SK-N-SH (cell line): ENCODE measurements around the gene KCTD3. TPM values are rescaled to one million over a fixed set of nuclear protein-coding genes. Genes with fewer than 3 reads are reported as not detected.

ENCODE experiments used
- CTCF ChIA-PET: fragments of 300-600, 350-600 bp; formaldehyde crosslinking; extraction: SDS; loops from one replicate; lab custom pipeline; 2021; lab: Yijun Ruan, JAX
- POLR2A ChIA-PET: fragments of 350-600 bp; sonication (Branson Sonifier 250); formaldehyde crosslinking; extraction: SDS; loops from one replicate; lab custom pipeline; 2020; ENCODE audit warnings: antibody characterized with exemption, inconsistent platforms; lab: Yijun Ruan, JAX
- DNase-seq: peaks from one replicate; pipeline ENCODE4 v3.0.0; 2012
- H2AFZ ChIP-seq: fragments of 200-600 bp; sonication (generic); 2 replicates; pipeline ENCODE4 v1.8.1; 2016; ENCODE audit warnings: antibody characterized with exemption, mild to moderate bottlenecking, low read depth
- H3F3A ChIP-seq: fragments of 200-600 bp; sonication (generic); replicated peaks from 2 replicates; pipeline ENCODE3; 2016; ENCODE audit warnings: antibody characterized with exemption, mild to moderate bottlenecking; ENCODE audit not compliant: insufficient read depth
- H3K27ac ChIP-seq, 2 experiments: fragments of 200-500 bp in 1 of 2; fragments of 200-600 bp in 1 of 2; sonication (Bioruptor generic) in 1 of 2; sonication (generic), shearing (Covaris generic) in 1 of 2; 2 replicates each; pipeline versions ENCODE4 v1.5.1 to v1.6.1; 2014 to 2016; ENCODE audit warnings: low read depth in 2 of 2, inconsistent platforms in 1 of 2, low read length in 1 of 2, mild to moderate bottlenecking in 1 of 2, mixed read lengths in 1 of 2
- H3K27me3 ChIP-seq: fragments of 200-600 bp; sonication (generic), shearing (Covaris generic); 2 replicates; pipeline ENCODE4 v1.6.1; 2016; ENCODE audit warnings: mixed run types; ENCODE audit not compliant: insufficient read depth
- H3K36me3 ChIP-seq, 2 experiments: fragments of 200-500 bp in 1 of 2; fragments of 200-600 bp in 1 of 2; sonication (Bioruptor generic) in 1 of 2; sonication (generic) in 1 of 2; replicated peaks in 1 of 2; 2 replicates each; pipeline versions ENCODE3 to v1.5.1; 2014 to 2016; ENCODE audit warnings: low read length in 1 of 2, mild to moderate bottlenecking in 1 of 2; ENCODE audit not compliant: insufficient read depth in 2 of 2, control insufficient read depth in 1 of 2
- H3K4me1 ChIP-seq, 2 experiments: fragments of 200-500 bp in 1 of 2; fragments of 200-600 bp in 1 of 2; sonication (Bioruptor generic) in 1 of 2; sonication (generic), shearing (Covaris generic) in 1 of 2; 2 replicates each; pipeline versions ENCODE4 v1.5.1 to v1.6.1; 2014 to 2016; ENCODE audit warnings: low read depth in 1 of 2, low read length in 1 of 2, mixed run types in 1 of 2; ENCODE audit not compliant: insufficient read depth in 2 of 2, control insufficient read depth in 1 of 2
- H3K4me2 ChIP-seq: fragments of 200-600 bp; sonication (generic), shearing (Covaris generic); 2 replicates; pipeline ENCODE4 v1.6.1; 2017; ENCODE audit warnings: mixed run types
- H3K4me3 ChIP-seq, 2 experiments: fragments of 200-500 bp in 1 of 2; fragments of 200-600 bp in 1 of 2; sonication (Bioruptor generic) in 1 of 2; sonication (generic), shearing (Covaris generic) in 1 of 2; 2 replicates each; pipeline versions ENCODE4 v1.5.1 to v1.8.1; 2014 to 2016; ENCODE audit warnings: low read depth in 2 of 2, inconsistent platforms in 1 of 2, low read length in 1 of 2, mild to moderate bottlenecking in 1 of 2, mixed read lengths in 1 of 2, moderate library complexity in 1 of 2
- H3K79me2 ChIP-seq: fragments of 200-600 bp; sonication (generic); 2 replicates; pipeline ENCODE4 v1.8.1; 2017; ENCODE audit warnings: mild to moderate bottlenecking; ENCODE audit not compliant: insufficient read depth
- H3K9ac ChIP-seq: fragments of 200-600 bp; sonication (generic); 2 replicates; pipeline ENCODE4 v1.6.1; 2017; ENCODE audit warnings: mixed run types
- H3K9me2 ChIP-seq: fragments of 200-600 bp; sonication (generic); 2 replicates; pipeline ENCODE4 v1.6.1; 2017; ENCODE audit warnings: mixed run types
- H3K9me3 ChIP-seq: fragments of 200-600 bp; sonication (generic); 2 replicates; pipeline ENCODE4 v1.6.1; 2017; ENCODE audit warnings: mixed run types, mild to moderate bottlenecking, moderate library complexity
- H4K20me1 ChIP-seq: fragments of 200-600 bp; sonication (generic); 2 replicates; pipeline ENCODE4 v1.6.1; 2017; ENCODE audit warnings: mild to moderate bottlenecking, mixed run types; ENCODE audit not compliant: insufficient read depth
- ELF1 ChIP-seq: IDR thresholded peaks from 2 replicates; pipeline ENCODE4 v1.4.0; 2012
- FOSL2 ChIP-seq: IDR thresholded peaks from 2 replicates; pipeline ENCODE4 v1.4.0; 2012; ENCODE audit warnings: low read depth, mild to moderate bottlenecking, moderate library complexity, borderline replicate concordance
- FOXM1 ChIP-seq: IDR thresholded peaks from 2 replicates; pipeline ENCODE4 v1.4.0; 2012; ENCODE audit warnings: low read depth, mild to moderate bottlenecking
- GABPA ChIP-seq: IDR thresholded peaks from 2 replicates; pipeline ENCODE4 v1.4.0; 2012; ENCODE audit warnings: low read depth, mild to moderate bottlenecking
- JUND ChIP-seq: IDR thresholded peaks from 2 replicates; pipeline ENCODE4 v1.4.0; 2012
- RAD21 ChIP-seq: IDR thresholded peaks from 2 replicates; pipeline ENCODE4 v1.6.1; 2012; ENCODE audit warnings: mild to moderate bottlenecking, low read length
- RCOR1 ChIP-seq: fragments of 150-350 bp; IDR thresholded peaks from 2 replicates; pipeline ENCODE4 v1.6.1; 2017; ENCODE audit warnings: antibody characterized with exemption, low read length
- TAF1 ChIP-seq: IDR thresholded peaks from 2 replicates; pipeline ENCODE4 v1.6.1; 2012; ENCODE audit warnings: low read depth, mild to moderate bottlenecking, low read length, moderate library complexity, borderline replicate concordance
- TCF12 ChIP-seq: IDR thresholded peaks from 2 replicates; pipeline ENCODE4 v1.4.0; 2012
- YY1 ChIP-seq: IDR thresholded peaks from 2 replicates; pipeline ENCODE4 v1.4.0; 2012; ENCODE audit warnings: low read depth, mild to moderate bottlenecking
- WGBS: methylation state at CpG from one replicate; pipeline ENCODE4 v1.1.6; 2017; ENCODE audit warnings: low lambda C conversion rate; 5-methylcytosine and 5-hydroxymethylcytosine counted together
- polyA plus RNA-seq, 3 experiments: library from polyadenylated mRNA; depleted of rRNA; stranded (reverse); fragments of >200 nt; gene quantifications; 2 replicates each; pipeline ENCODE4 v1.2.3, GENCODE V29; 2012
- TF ChIP-seq, protein P1 (sequence below): IDR thresholded peaks from 2 replicates; pipeline ENCODE4; 2012
- TF ChIP-seq, protein P2 (sequence below): fragments of 200-600 bp; sonication (generic); IDR thresholded peaks from 2 replicates; pipeline ENCODE4 v1.6.1; 2017; ENCODE audit warnings: antibody characterized with exemption, mild to moderate bottlenecking, moderate library complexity
- TF ChIP-seq, protein P3 (sequence below): IDR thresholded peaks from 2 replicates; pipeline ENCODE4 v1.4.0; 2012; ENCODE audit warnings: low read depth, borderline replicate concordance
- TF ChIP-seq, protein P4 (sequence below): fragments of 150-350 bp; IDR thresholded peaks from 2 replicates; pipeline ENCODE4 v1.6.1; 2017; ENCODE audit warnings: antibody characterized with exemption, low read length, low read depth, borderline replicate concordance

KCTD3 gene
- polyA plus RNA-seq, 1 of the 3 experiments (the other 2 are of a cell fraction), result 34.8 TPM

DNA sequence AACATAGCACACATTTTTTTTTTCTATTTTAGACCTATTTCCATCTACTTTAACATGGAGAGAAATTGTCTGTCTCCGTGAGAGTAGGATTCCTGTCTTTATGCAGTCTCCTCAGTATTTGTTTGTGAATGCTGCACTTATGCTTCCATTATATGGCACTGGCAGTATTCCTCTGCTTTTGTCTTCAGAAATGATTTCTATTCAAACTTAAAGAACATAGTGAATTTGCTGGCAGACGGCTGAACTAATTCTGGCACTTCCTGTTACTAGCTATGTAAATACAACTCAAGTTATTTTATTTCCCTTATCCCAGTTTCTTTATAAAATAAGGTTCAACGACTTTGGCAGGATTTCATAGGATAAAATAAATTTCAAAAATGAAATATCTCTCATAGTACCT lies 45.3 kb downstream of the KCTD3 start:
- no peak overlapping the region for H3K9ac ChIP-seq
- no peak overlapping the region for H2AFZ ChIP-seq
- no peak overlapping the region for H3K27ac ChIP-seq
- no peaks in the 10 kb centered on the region for H3K27me3 ChIP-seq
- WGBS, result 94% methylated on average over 3 of the region's 3 CpGs
- TF ChIP-seq RCOR1, result no peak
- no peak for TF ChIP-seq FOXM1
- TF ChIP-seq JUND, result no peak
- no peak for TF ChIP-seq FOSL2
- no peak for TF ChIP-seq ELF1
- TF ChIP-seq TAF1, result no peak
- TF ChIP-seq, protein P1, sequence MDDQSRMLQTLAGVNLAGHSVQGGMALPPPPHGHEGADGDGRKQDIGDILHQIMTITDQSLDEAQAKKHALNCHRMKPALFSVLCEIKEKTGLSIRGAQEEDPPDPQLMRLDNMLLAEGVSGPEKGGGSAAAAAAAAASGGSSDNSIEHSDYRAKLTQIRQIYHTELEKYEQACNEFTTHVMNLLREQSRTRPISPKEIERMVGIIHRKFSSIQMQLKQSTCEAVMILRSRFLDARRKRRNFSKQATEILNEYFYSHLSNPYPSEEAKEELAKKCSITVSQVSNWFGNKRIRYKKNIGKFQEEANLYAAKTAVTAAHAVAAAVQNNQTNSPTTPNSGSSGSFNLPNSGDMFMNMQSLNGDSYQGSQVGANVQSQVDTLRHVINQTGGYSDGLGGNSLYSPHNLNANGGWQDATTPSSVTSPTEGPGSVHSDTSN, result no peak
- no peak for TF ChIP-seq GABPA
- TF ChIP-seq, protein P2, sequence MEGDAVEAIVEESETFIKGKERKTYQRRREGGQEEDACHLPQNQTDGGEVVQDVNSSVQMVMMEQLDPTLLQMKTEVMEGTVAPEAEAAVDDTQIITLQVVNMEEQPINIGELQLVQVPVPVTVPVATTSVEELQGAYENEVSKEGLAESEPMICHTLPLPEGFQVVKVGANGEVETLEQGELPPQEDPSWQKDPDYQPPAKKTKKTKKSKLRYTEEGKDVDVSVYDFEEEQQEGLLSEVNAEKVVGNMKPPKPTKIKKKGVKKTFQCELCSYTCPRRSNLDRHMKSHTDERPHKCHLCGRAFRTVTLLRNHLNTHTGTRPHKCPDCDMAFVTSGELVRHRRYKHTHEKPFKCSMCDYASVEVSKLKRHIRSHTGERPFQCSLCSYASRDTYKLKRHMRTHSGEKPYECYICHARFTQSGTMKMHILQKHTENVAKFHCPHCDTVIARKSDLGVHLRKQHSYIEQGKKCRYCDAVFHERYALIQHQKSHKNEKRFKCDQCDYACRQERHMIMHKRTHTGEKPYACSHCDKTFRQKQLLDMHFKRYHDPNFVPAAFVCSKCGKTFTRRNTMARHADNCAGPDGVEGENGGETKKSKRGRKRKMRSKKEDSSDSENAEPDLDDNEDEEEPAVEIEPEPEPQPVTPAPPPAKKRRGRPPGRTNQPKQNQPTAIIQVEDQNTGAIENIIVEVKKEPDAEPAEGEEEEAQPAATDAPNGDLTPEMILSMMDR, result no peak
- TF ChIP-seq, protein P3, sequence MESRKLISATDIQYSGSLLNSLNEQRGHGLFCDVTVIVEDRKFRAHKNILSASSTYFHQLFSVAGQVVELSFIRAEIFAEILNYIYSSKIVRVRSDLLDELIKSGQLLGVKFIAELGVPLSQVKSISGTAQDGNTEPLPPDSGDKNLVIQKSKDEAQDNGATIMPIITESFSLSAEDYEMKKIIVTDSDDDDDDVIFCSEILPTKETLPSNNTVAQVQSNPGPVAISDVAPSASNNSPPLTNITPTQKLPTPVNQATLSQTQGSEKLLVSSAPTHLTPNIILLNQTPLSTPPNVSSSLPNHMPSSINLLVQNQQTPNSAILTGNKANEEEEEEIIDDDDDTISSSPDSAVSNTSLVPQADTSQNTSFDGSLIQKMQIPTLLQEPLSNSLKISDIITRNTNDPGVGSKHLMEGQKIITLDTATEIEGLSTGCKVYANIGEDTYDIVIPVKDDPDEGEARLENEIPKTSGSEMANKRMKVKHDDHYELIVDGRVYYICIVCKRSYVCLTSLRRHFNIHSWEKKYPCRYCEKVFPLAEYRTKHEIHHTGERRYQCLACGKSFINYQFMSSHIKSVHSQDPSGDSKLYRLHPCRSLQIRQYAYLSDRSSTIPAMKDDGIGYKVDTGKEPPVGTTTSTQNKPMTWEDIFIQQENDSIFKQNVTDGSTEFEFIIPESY, result no peak
- TF ChIP-seq RAD21, result no peak
- no peak for TF ChIP-seq YY1
- TF ChIP-seq, protein P4, sequence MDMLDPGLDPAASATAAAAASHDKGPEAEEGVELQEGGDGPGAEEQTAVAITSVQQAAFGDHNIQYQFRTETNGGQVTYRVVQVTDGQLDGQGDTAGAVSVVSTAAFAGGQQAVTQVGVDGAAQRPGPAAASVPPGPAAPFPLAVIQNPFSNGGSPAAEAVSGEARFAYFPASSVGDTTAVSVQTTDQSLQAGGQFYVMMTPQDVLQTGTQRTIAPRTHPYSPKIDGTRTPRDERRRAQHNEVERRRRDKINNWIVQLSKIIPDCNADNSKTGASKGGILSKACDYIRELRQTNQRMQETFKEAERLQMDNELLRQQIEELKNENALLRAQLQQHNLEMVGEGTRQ, result no peak
- no peak for TF ChIP-seq TCF12
- TF ChIP-seq, all 33 proteins: peak for 0
- Histone ChIP-seq H4K20me1 (no peaks in the 10 kb centered on the region), H3K4me2 (no peak overlapping the region), H3K4me3 (no peak overlapping the region), H3K9me2 (no peaks in the 10 kb centered on the region), H3K36me3 (peaks cover 62 to 75% of the 10 kb centered on the region in 2 experiments), H3K79me2 (peaks cover 4% of the 10 kb centered on the region; the same call in 1 of the 2 replicates), H3F3A (peaks cover 2% of the 10 kb centered on the region), H3K9me3 (no peaks in the 10 kb centered on the region), H3K4me1 (peaks cover 0 to 7% of the 10 kb centered on the region in 2 experiments; a peak in 2 of 4 replicates)
- ChIA-PET POLR2A (no interaction called here), CTCF (no interaction called here)
- no peak for DNase-seq
